ENCODE data around the gene OR10H3. TPM values are rescaled to one million over a fixed set of nuclear protein-coding genes. Genes with fewer than 3 reads are reported as not detected.

The OR10H3 gene
- total RNA-seq, 1 donor from 2014 or later, result not detected

DNA sequence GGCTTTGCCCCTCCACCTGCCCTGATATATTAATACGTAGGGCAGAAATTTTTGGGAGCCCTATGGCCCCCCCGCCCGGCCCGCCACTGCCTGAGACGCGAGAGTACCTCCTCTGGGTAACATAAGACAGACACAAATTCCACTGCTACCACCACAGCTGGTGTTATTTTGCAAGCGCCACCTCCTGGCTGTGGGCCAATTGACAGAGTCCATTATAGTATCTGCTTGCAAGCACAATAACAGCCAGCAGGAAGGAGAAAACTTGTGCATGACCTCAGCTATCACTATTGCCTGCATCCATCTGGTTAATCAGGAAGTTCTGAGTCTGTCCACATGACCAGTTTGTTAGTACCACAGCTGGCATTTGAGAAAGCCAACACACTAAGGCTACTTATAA is 35.3 kb upstream of the OR10H3 start:
- Histone ChIP-seq H3K79me2 (ENCODE audit: low read depth) (no peaks in the 10 kb centered on the region), H3K27me3 (no peaks in the 10 kb centered on the region), H3K4me3 (no peak overlapping the region), H3K9me3 (ENCODE audit: low read depth) (peaks cover 22% of the 10 kb centered on the region), H3K4me1 (no peaks in the 10 kb centered on the region), H3K9ac (no peak overlapping the region), H4K20me1 (ENCODE audit: low read depth) (no peaks in the 10 kb centered on the region), H3K27ac (no peak overlapping the region), H3K36me3 (no peaks in the 10 kb centered on the region), H3K4me2 (no peak overlapping the region), H2AFZ (replicated peaks) (no peak overlapping the region), H3F3A (ENCODE audit: low read depth) (no peaks in the 10 kb centered on the region)
- Mint-ChIP-seq H3K4me3 (no peak overlapping the region), H3K27ac (no peak overlapping the region), H3K27me3 (ENCODE audit: insufficient read depth, low read depth) (no peaks in the 10 kb centered on the region), H3K36me3 (no peaks in the 10 kb centered on the region), H3K9me3 (peaks cover 16% of the 10 kb centered on the region), H3K4me1 (no peaks in the 10 kb centered on the region)
- DNase-seq (ENCODE audit: low spot score), result no peak
- TF ChIP-seq EZH2phosphoT487 (IDR thresholded peaks at IDR 0.05) (no peak), EZH2 (IDR thresholded peaks at IDR 0.05) (no peak)
- TF ChIP-seq, protein P1, sequence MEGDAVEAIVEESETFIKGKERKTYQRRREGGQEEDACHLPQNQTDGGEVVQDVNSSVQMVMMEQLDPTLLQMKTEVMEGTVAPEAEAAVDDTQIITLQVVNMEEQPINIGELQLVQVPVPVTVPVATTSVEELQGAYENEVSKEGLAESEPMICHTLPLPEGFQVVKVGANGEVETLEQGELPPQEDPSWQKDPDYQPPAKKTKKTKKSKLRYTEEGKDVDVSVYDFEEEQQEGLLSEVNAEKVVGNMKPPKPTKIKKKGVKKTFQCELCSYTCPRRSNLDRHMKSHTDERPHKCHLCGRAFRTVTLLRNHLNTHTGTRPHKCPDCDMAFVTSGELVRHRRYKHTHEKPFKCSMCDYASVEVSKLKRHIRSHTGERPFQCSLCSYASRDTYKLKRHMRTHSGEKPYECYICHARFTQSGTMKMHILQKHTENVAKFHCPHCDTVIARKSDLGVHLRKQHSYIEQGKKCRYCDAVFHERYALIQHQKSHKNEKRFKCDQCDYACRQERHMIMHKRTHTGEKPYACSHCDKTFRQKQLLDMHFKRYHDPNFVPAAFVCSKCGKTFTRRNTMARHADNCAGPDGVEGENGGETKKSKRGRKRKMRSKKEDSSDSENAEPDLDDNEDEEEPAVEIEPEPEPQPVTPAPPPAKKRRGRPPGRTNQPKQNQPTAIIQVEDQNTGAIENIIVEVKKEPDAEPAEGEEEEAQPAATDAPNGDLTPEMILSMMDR (IDR thresholded peaks at IDR 0.05), result no peak

DNA sequence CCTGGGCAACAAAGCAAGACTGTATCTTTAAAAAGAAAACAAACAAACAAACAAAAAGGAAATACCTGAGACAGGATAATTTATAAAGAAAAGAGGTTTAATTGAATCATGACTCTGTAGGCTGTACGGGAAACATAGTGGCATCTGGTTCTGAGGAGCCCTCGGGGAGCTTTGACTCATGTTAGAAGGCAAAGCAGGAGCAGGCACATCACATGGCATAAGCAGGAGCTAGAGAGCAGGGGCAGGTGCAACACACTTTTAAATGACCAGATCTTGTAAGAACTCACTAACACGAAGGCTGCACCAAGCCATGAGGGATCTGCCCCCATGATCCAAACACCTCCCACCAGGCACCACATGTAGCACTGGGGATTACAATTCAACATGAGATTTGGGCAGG is 23.1 kb upstream of the OR10H3 start:
- H4K20me1 ChIP-seq (ENCODE audit: low read depth), result no peaks in the 10 kb centered on the region
- no peak overlapping the region for H3K27ac Mint-ChIP-seq
- H3K4me3 Mint-ChIP-seq, result no peak overlapping the region
- peaks cover 21% of the 10 kb centered on the region for H3K9me3 Mint-ChIP-seq
- no peaks in the 10 kb centered on the region for H3K4me1 Mint-ChIP-seq
- TF ChIP-seq EZH2 (IDR thresholded peaks at IDR 0.05), result no peak
- H3K79me2 ChIP-seq (ENCODE audit: low read depth), result no peaks in the 10 kb centered on the region
- H3K27me3 ChIP-seq, result no peaks in the 10 kb centered on the region
- no peak overlapping the region for H2AFZ ChIP-seq (replicated peaks)
- H3K4me3 ChIP-seq, result no peak overlapping the region
- peaks cover 4% of the 10 kb centered on the region for H3K27me3 Mint-ChIP-seq (ENCODE audit: insufficient read depth, low read depth)
- no peaks in the 10 kb centered on the region for H3K4me1 ChIP-seq
- DNase-seq (ENCODE audit: low spot score), result no peak
- H3K9ac ChIP-seq, result no peak overlapping the region
- no peak overlapping the region for H3K27ac ChIP-seq
- H3K9me3 ChIP-seq (ENCODE audit: low read depth), result peaks cover 25% of the 10 kb centered on the region
- no peaks in the 10 kb centered on the region for H3K36me3 ChIP-seq
- H3K36me3 Mint-ChIP-seq, result no peaks in the 10 kb centered on the region
- no peak overlapping the region for H3K4me2 ChIP-seq
- no peaks in the 10 kb centered on the region for H3F3A ChIP-seq (ENCODE audit: low read depth)

DNA sequence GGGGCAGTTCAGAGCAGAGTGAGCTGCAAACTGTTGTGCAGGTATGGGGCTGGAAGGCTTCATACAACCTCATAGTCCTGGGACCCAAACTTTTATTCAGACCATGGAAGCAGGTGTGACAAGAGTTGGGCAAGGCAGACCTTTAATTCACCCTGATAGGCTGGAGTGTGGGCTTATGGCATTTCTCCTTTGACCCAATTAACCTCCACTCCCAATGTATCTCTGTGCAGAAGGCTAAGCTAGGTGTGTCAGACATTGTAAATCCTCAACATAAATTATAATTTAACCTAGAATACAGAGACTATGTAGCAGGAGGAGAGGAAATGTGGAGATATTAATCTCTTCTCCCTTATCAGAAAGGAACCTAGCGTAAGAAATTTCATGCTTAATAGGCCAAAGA is 22.1 kb upstream of the OR10H3 start:
- no peak overlapping the region for H3K27ac ChIP-seq
- H2AFZ ChIP-seq (replicated peaks), result no peak overlapping the region
- H3K4me1 ChIP-seq, result no peaks in the 10 kb centered on the region
- H3K27me3 ChIP-seq, result no peaks in the 10 kb centered on the region
- no peaks in the 10 kb centered on the region for H3K79me2 ChIP-seq (ENCODE audit: low read depth)
- H3K36me3 Mint-ChIP-seq, result no peaks in the 10 kb centered on the region
- H3K4me3 Mint-ChIP-seq, result no peak overlapping the region
- H3F3A ChIP-seq (ENCODE audit: low read depth), result no peaks in the 10 kb centered on the region
- H3K27me3 Mint-ChIP-seq (ENCODE audit: insufficient read depth, low read depth), result peaks cover 4% of the 10 kb centered on the region
- H3K9me3 ChIP-seq (ENCODE audit: low read depth), result peaks cover 18% of the 10 kb centered on the region
- H3K4me3 ChIP-seq, result no peak overlapping the region
- DNase-seq (ENCODE audit: low spot score), result no peak
- no peaks in the 10 kb centered on the region for H4K20me1 ChIP-seq (ENCODE audit: low read depth)
- TF ChIP-seq EZH2 (IDR thresholded peaks at IDR 0.05), result no peak
- TF ChIP-seq, protein P1 (IDR thresholded peaks at IDR 0.05), result no peak
- no peak for TF ChIP-seq EZH2phosphoT487 (IDR thresholded peaks at IDR 0.05)
- H3K36me3 ChIP-seq, result no peaks in the 10 kb centered on the region
- no peaks in the 10 kb centered on the region for H3K4me1 Mint-ChIP-seq
- H3K9ac ChIP-seq, result no peak overlapping the region
- H3K9me3 Mint-ChIP-seq, result peaks cover 21% of the 10 kb centered on the region
- no peak overlapping the region for H3K4me2 ChIP-seq
- no peak overlapping the region for H3K27ac Mint-ChIP-seq

DNA sequence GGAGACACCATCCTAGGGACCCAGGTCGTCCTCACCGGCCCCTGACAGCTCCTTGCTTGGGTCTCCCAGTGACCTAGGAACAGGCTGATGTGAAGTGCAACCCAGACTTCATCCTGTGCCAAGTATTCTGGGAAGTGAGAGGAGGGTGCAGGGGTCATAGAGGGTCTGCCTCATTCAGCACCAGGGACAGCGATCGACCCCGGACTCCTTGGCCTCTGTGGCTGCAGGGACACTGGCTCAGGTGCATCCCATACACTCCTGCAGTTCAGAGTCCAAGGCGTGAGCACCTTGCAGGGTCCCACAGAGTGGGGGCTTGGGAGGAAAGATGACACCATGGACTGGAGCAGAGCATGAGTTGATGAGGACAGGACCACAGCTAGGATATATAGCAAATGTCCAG is 20.0 kb upstream of the OR10H3 start:
- no peak overlapping the region for H2AFZ ChIP-seq (replicated peaks)
- Mint-ChIP-seq H3K4me3 (no peak overlapping the region), H3K27me3 (ENCODE audit: insufficient read depth, low read depth) (peaks cover 6% of the 10 kb centered on the region), H3K36me3 (no peaks in the 10 kb centered on the region), H3K27ac (no peak overlapping the region), H3K4me1 (no peaks in the 10 kb centered on the region), H3K9me3 (peaks cover 22% of the 10 kb centered on the region)
- no peak overlapping the region for H3K4me2 ChIP-seq
- H3K27me3 ChIP-seq, result no peaks in the 10 kb centered on the region
- H3K27ac ChIP-seq, result no peak overlapping the region
- no peak overlapping the region for H3K9ac ChIP-seq
- no peaks in the 10 kb centered on the region for H3F3A ChIP-seq (ENCODE audit: low read depth)
- no peaks in the 10 kb centered on the region for H3K36me3 ChIP-seq
- no peak for DNase-seq (ENCODE audit: low spot score)
- H3K4me3 ChIP-seq, result no peak overlapping the region
- peaks cover 14% of the 10 kb centered on the region for H3K9me3 ChIP-seq (ENCODE audit: low read depth)
- H3K79me2 ChIP-seq (ENCODE audit: low read depth), result no peaks in the 10 kb centered on the region
- TF ChIP-seq, protein P1 (IDR thresholded peaks at IDR 0.05), result no peak
- TF ChIP-seq EZH2 (IDR thresholded peaks at IDR 0.05), result no peak
- no peak for TF ChIP-seq EZH2phosphoT487 (IDR thresholded peaks at IDR 0.05)
- no peaks in the 10 kb centered on the region for H4K20me1 ChIP-seq (ENCODE audit: low read depth)
- H3K4me1 ChIP-seq, result no peaks in the 10 kb centered on the region
